K562 (cell line): ENCODE data around the gene TP53RK. TPM values are rescaled to one million over a fixed set of nuclear protein-coding genes. Genes with fewer than 3 reads are reported as not detected.

Experiments used
- ATAC-seq: fragments of 200-7000 bp; cut with Tn5 transposase; 3 replicates; pipeline ENCODE4 v1.9.1; 2020; ENCODE audit warnings: moderate library complexity
- BruUV-seq: library from RNA; stranded (reverse); fragments of 400-500 nt; replicated peaks from 2 replicates; lab custom pipeline; 2021; lab: Mats Ljungman, UMichigan
- CTCF ChIA-PET: fragments of 300-600 bp; formaldehyde crosslinking; extraction: SDS; loops from one replicate; lab custom pipeline; 2021; ENCODE audit warnings: low intra/inter-chr PET ratio; lab: Yijun Ruan, JAX
- POLR2A ChIA-PET: fragments of 300-600, 350-650 bp; sonication (Branson Sonifier 250); formaldehyde crosslinking; extraction: SDS; loops from one replicate; lab custom pipeline; 2021; ENCODE audit warnings: antibody characterized with exemption, inconsistent platforms; lab: Yijun Ruan, JAX
- DNase-seq, 4 experiments: peaks; one replicate each; pipeline versions ENCODE4 v3.0.0 to v3.0.0-alpha.2; 2011 to 2018; ENCODE audit warnings: low spot score in 3 of 4, mixed read lengths in 3 of 4; ENCODE audit errors: extremely low read depth in 1 of 4
- FAIRE-seq: peaks from 2 replicates; lab custom pipeline; 2011; peaks lifted over from hg19 to GRCh38; lab: Jason Lieb, UNC
- H2AFZ ChIP-seq: 2 replicates; pipeline ENCODE4 v1.6.0; 2011; ENCODE audit warnings: low read depth, low read length, control low read depth, inconsistent platforms
- H3K27ac ChIP-seq: fragments of 200-600 bp; 3 replicates; pipeline ENCODE4 v1.8.0; 2011; ENCODE audit warnings: low read depth, mild to moderate bottlenecking, control low read depth, inconsistent platforms, low read length, moderate library complexity, mixed read lengths; ENCODE audit errors: extremely low read depth
- H3K27me3 ChIP-seq, 2 experiments: fragments of 300-600 bp in 1 of 2; 2 replicates in 1 of 2; 3 replicates in 1 of 2; pipeline versions ENCODE4 v1.6.0 to v1.8.0; 2011; ENCODE audit warnings: inconsistent platforms in 2 of 2, low read length in 2 of 2, mild to moderate bottlenecking in 1 of 2, mixed read lengths in 1 of 2, moderate library complexity in 1 of 2; ENCODE audit not compliant: control insufficient read depth in 2 of 2, insufficient read depth in 2 of 2
- H3K36me3 ChIP-seq: fragments of 300-600 bp; 3 replicates; pipeline ENCODE4 v1.8.0; 2011; ENCODE audit warnings: mild to moderate bottlenecking, low read length, inconsistent platforms; ENCODE audit not compliant: control insufficient read depth, insufficient read depth
- H3K4me1 ChIP-seq, 2 experiments: fragments of 200-600 bp in 1 of 2; replicated peaks in 1 of 2; 2 replicates in 1 of 2; 3 replicates in 1 of 2; pipeline versions ENCODE4 v1.5.1 to v1.8.0; 2011; ENCODE audit warnings: inconsistent platforms in 2 of 2, low read length in 2 of 2, mild to moderate bottlenecking in 1 of 2, mixed read lengths in 1 of 2, moderate library complexity in 1 of 2; ENCODE audit not compliant: control insufficient read depth in 2 of 2, insufficient read depth in 2 of 2
- H3K4me2 ChIP-seq: 2 replicates; pipeline ENCODE4 v1.6.1; 2011; ENCODE audit warnings: low read length, control low read depth, inconsistent platforms, mixed read lengths; ENCODE audit not compliant: insufficient read depth
- H3K4me3 ChIP-seq: fragments of 200-600 bp; sonication (generic), shearing (Covaris generic); 2 replicates; pipeline ENCODE4 v1.5.1; 2016; ENCODE audit warnings: control low read depth, inconsistent platforms
- H3K79me2 ChIP-seq: fragments of 200-600 bp; 3 replicates; pipeline ENCODE4 v1.8.0; 2011; ENCODE audit warnings: low read length, inconsistent platforms; ENCODE audit not compliant: control insufficient read depth, insufficient read depth
- H3K9ac ChIP-seq, 2 experiments: 2 replicates each; pipeline versions ENCODE4 v1.6.0 to v1.6.1; 2011; ENCODE audit warnings: low read depth in 2 of 2, low read length in 2 of 2, control low read depth in 1 of 2, inconsistent platforms in 1 of 2, mild to moderate bottlenecking in 1 of 2, mixed read lengths in 1 of 2; ENCODE audit not compliant: insufficient read depth in 1 of 2
- H3K9me1 ChIP-seq: one replicate; pipeline ENCODE4 v1.6.0; 2011; ENCODE audit warnings: inconsistent platforms, mild to moderate bottlenecking, low read length, moderate library complexity; ENCODE audit not compliant: control insufficient read depth, insufficient read depth
- H3K9me3 ChIP-seq: replicated peaks from 2 replicates; pipeline ENCODE4 v1.5.1; 2011; ENCODE audit warnings: low read depth, low read length, inconsistent platforms; ENCODE audit not compliant: control insufficient read depth, insufficient read depth
- H4K20me1 ChIP-seq: replicated peaks from 2 replicates; pipeline ENCODE4 v1.6.1; 2011; ENCODE audit warnings: low read length, inconsistent platforms, mixed read lengths; ENCODE audit not compliant: control insufficient read depth, insufficient read depth
- CHD1 ChIP-seq: fragments of 200-600 bp; sonication (generic); IDR thresholded peaks from one replicate; pipeline ENCODE4 v1.6.1; 2012; ENCODE audit warnings: mild to moderate bottlenecking, moderate library complexity, low read length, inconsistent platforms
- ESRRA ChIP-seq: fragments of 450-650 bp; IDR thresholded peaks from 2 replicates; pipeline ENCODE4 v1.6.1; 2014; ENCODE audit warnings: low read depth, mild to moderate bottlenecking, moderate library complexity, borderline replicate concordance
- TCF15 ChIP-seq: fragments of 250-450 bp; sonication (Bioruptor Pico); IDR thresholded peaks from 2 replicates; pipeline ENCODE4 v1.8.0; 2022; ENCODE audit warnings: moderate library complexity, mild to moderate bottlenecking, inconsistent platforms
- THRA ChIP-seq: fragments of 450-650 bp; IDR thresholded peaks from 2 replicates; pipeline ENCODE4 v1.6.1; 2017; ENCODE audit warnings: mild to moderate bottlenecking, moderate library complexity
- ZKSCAN1 ChIP-seq: fragments of 150-350 bp; IDR thresholded peaks from 2 replicates; pipeline ENCODE4 v1.6.1; 2016; ENCODE audit warnings: low read depth, low read length
- ZNF232 ChIP-seq: sonication (generic); formaldehyde crosslinking; IDR thresholded peaks from 2 replicates; pipeline ENCODE4 v1.8.0; 2022; ENCODE audit warnings: mild to moderate bottlenecking, missing genetic modification reagents
- ZNF507 ChIP-seq: conservative IDR thresholded peaks from 2 replicates; pipeline ENCODE4 v1.6.1; 2017; ENCODE audit warnings: missing genetic modification characterization, missing compliant biosample characterization
- ZNF551 ChIP-seq: fragments of 250-450 bp; sonication (Bioruptor Pico); IDR thresholded peaks from 2 replicates; pipeline ENCODE4 v1.5.0; 2021; ENCODE audit warnings: mild to moderate bottlenecking, moderate library complexity
- ZNF592 ChIP-seq: fragments of 450-650 bp; IDR thresholded peaks from 2 replicates; pipeline ENCODE4 v1.6.1; 2017; ENCODE audit warnings: antibody characterized with exemption, mild to moderate bottlenecking
- ZNF707 ChIP-seq: fragments of 250-450 bp; sonication (Bioruptor Pico); conservative IDR thresholded peaks from 2 replicates; pipeline ENCODE4 v1.8.0; 2022; ENCODE audit warnings: inconsistent platforms, mild to moderate bottlenecking, moderate library complexity
- WGBS: fragments of 100-300 bp; shearing (Covaris generic); methylation state at CpG from one replicate; pipeline ENCODE4 v1.1.6; 2016; ENCODE audit warnings: low coverage, mixed read lengths; ENCODE audit not compliant: insufficient coverage; ENCODE audit errors: missing lambda C conversion rate; 5-methylcytosine and 5-hydroxymethylcytosine counted together
- in situ Hi-C: fragments of 300-500 bp; cut with MboI; formaldehyde crosslinking; loops from 4 replicates; pipeline ENCODE4 v1.15.0; 2018; ENCODE audit warnings: inconsistent platforms, mixed read lengths
- intact Hi-C: fragments of 100-400 bp; cut with micrococcal nuclease; formaldehyde crosslinking; loops from 2 replicates; pipeline ENCODE4 v1.14.2; 2022
- polyA plus RNA-seq, 8 experiments: library from polyadenylated mRNA; depleted of rRNA in 4 of 8; stranded (reverse) in 5 of 8; unstranded in 3 of 8; fragments of >200 nt; fragmentation: Nextera tagmentation in 2 of 8; fragmentation: Illumina TruSeq in 1 of 8; extraction: Ambion mirVana in 2 of 8; extraction: Trizol in 1 of 8; gene quantifications; 2 replicates each; pipeline versions ENCODE4 v1.2.1 to v1.2.3, GENCODE V29; 2011 to 2014; ENCODE audit warnings: inconsistent platforms in 1 of 8, missing spikeins in 1 of 8
- total RNA-seq, 7 experiments: library from RNA; depleted of rRNA in 6 of 7; stranded (reverse); fragments of >200 nt in 6 of 7; fragmentation: Illumina TruSeq in 2 of 7; extraction: Trizol in 2 of 7; gene quantifications; 2 replicates each; pipeline versions ENCODE4 v1.2.1 to v1.2.3, GENCODE V29; 2011 to 2021; ENCODE audit warnings: low replicate concordance in 1 of 7

Gene TP53RK
- total and polyA plus RNA-seq, 9 of the 15 experiments (the other 6 are each of a cell fraction or from before 2014, with no cell fraction given) = 2.9 to 43.5 (median 17.2) TPM

GRCh38 chr20:46646122-46646521 lies 43.1 kb downstream of the TP53RK start:
- intact Hi-C loops (loop anchor here (5.0 to 10.0 kb wide), 2 partner anchors 36 to 81 kb away; no protein-coding TSS in a partner anchor), in situ Hi-C loops (no loop called here)
- H3K27ac ChIP-seq = no peak overlapping the region
- WGBS = 78% methylated on average over 3 of the region's 4 CpGs
- no peaks in the 10 kb centered on the region for H3K9me3 ChIP-seq
- BruUV-seq = no TSS peak
- no peak overlapping the region for H3K4me3 ChIP-seq
- H3K9me1 ChIP-seq = no peaks in the 10 kb centered on the region
- no peak overlapping the region for H3K4me2 ChIP-seq
- H3K4me1 ChIP-seq = peaks cover 16 to 22% of the 10 kb centered on the region in 2 experiments; a peak in 4 of 5 replicates
- FAIRE-seq (no peak), DNase-seq (no peak), ATAC-seq (no peak)
- no peaks in the 10 kb centered on the region for H3K79me2 ChIP-seq
- peak; percentile 87 for TF ChIP-seq ESRRA
- TF ChIP-seq ZNF232 (CRISPR knock-in tag) = no peak
- H3K9ac ChIP-seq = no peak overlapping the region
- H3K36me3 ChIP-seq = no peaks in the 10 kb centered on the region
- no peak overlapping the region for H2AFZ ChIP-seq
- ChIA-PET POLR2A (interaction anchor here (1.2 kb wide), 1 partner anchor 95 kb away, joined by 4 read pairs; no protein-coding TSS in a partner anchor), CTCF (no interaction called here)
- no peaks in the 10 kb centered on the region; the same call in 1 of the 2 replicates for H4K20me1 ChIP-seq
- H3K27me3 ChIP-seq = no peaks in the 10 kb centered on the region

GRCh38 chr20:46644733-46645132 lies 44.5 kb downstream of the TP53RK start:
- H3K4me1 ChIP-seq = peaks cover 9 to 14% of the 10 kb centered on the region in 2 experiments; a peak in 3 of 5 replicates
- 63% methylated on average over 1 of the region's 1 CpG for WGBS
- no peak for ATAC-seq
- no peaks in the 10 kb centered on the region for H3K9me3 ChIP-seq
- no peaks in the 10 kb centered on the region for H3K9me1 ChIP-seq
- no peak overlapping the region for H3K4me3 ChIP-seq
- no peak for FAIRE-seq
- ChIA-PET POLR2A (interaction anchor here (1.2 kb wide), 2 partner anchors 13 to 93 kb away, joined by 3 to 4 read pairs; no protein-coding TSS in a partner anchor), CTCF (no interaction called here)
- no peak overlapping the region for H3K9ac ChIP-seq
- H3K36me3 ChIP-seq = no peaks in the 10 kb centered on the region
- H2AFZ ChIP-seq = no peak overlapping the region
- no peak overlapping the region for H3K27ac ChIP-seq
- intact Hi-C loops (loop anchor here (5.0 to 10.0 kb wide), 2 partner anchors 38 to 80 kb away; no protein-coding TSS in a partner anchor), in situ Hi-C loops (no loop called here)
- no peaks in the 10 kb centered on the region for H3K27me3 ChIP-seq
- no peaks in the 10 kb centered on the region for H3K79me2 ChIP-seq
- no TSS peak for BruUV-seq
- no peaks in the 10 kb centered on the region; the same call in 1 of the 2 replicates for H4K20me1 ChIP-seq
- DNase-seq = no peak
- H3K4me2 ChIP-seq = no peak overlapping the region
- TF ChIP-seq CHD1 (no peak), ZKSCAN1 (no peak), ZNF507 (tag) (no peak), ZNF551 (CRISPR knock-in tag) (no peak), ZNF592 (no peak), ZNF707 (no peak), TCF15 (CRISPR knock-in tag) (no peak), THRA (no peak)
